ENCODE measurements around the gene LSM2. TPM values are rescaled to one million over a fixed set of nuclear protein-coding genes. Genes with fewer than 3 reads are reported as not detected.
"Not testable (repeated sequence)": the region's sequence is repeated elsewhere in the genome, so short reads cannot be mapped to it uniquely, and the experiment has no call there.

LSM2 gene
- polyA plus RNA-seq, 1 experiment = 34.2 TPM

DNA sequence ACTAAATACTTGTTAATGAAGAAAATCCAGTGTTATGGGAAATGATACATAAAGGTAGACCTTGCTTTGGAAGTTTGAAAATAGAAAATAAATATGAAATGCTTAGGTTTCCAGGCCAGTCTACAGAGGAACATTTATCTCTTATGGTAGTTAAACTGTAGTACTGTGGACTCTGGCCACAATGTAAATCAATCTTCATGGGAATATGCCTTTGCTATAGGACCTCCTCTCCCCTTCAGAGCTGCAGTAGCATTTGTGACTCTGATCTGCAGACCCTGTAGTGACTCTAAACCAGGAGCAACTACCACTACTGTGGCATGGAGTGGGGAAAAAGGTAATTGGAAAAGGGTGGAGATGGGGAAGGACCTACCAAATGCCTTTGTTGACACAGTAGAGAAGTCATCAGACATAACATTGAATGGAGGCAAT is 13.1 kb upstream of the LSM2 start:
- H3K9me3 ChIP-seq (ENCODE audit: control insufficient read depth, insufficient read depth, low read length) = no peaks in the 10 kb centered on the region; the same call in 1 of the 2 replicates
- POLR2A ChIA-PET = no interaction called here
- H3K27me3 ChIP-seq (ENCODE audit: control insufficient read depth, insufficient read depth, low read length) = no peaks in the 10 kb centered on the region
- CTCF ChIA-PET = interaction anchor here (0.6 kb wide), 1 partner anchor 10 kb away, joined by 7 read pairs; no protein-coding TSS in a partner anchor
- no peak for DNase-seq (ENCODE audit: low read depth, low spot score)
- no peak overlapping the region for H3K4me3 ChIP-seq (ENCODE audit: low read depth, low read length)
- TF ChIP-seq, protein P1, sequence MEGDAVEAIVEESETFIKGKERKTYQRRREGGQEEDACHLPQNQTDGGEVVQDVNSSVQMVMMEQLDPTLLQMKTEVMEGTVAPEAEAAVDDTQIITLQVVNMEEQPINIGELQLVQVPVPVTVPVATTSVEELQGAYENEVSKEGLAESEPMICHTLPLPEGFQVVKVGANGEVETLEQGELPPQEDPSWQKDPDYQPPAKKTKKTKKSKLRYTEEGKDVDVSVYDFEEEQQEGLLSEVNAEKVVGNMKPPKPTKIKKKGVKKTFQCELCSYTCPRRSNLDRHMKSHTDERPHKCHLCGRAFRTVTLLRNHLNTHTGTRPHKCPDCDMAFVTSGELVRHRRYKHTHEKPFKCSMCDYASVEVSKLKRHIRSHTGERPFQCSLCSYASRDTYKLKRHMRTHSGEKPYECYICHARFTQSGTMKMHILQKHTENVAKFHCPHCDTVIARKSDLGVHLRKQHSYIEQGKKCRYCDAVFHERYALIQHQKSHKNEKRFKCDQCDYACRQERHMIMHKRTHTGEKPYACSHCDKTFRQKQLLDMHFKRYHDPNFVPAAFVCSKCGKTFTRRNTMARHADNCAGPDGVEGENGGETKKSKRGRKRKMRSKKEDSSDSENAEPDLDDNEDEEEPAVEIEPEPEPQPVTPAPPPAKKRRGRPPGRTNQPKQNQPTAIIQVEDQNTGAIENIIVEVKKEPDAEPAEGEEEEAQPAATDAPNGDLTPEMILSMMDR (IDR thresholded peaks at IDR 0.05; ENCODE audit: low read depth, low read length) = no peak
- no peak overlapping the region for H3K27ac ChIP-seq (ENCODE audit: low read depth, low read length)

DNA sequence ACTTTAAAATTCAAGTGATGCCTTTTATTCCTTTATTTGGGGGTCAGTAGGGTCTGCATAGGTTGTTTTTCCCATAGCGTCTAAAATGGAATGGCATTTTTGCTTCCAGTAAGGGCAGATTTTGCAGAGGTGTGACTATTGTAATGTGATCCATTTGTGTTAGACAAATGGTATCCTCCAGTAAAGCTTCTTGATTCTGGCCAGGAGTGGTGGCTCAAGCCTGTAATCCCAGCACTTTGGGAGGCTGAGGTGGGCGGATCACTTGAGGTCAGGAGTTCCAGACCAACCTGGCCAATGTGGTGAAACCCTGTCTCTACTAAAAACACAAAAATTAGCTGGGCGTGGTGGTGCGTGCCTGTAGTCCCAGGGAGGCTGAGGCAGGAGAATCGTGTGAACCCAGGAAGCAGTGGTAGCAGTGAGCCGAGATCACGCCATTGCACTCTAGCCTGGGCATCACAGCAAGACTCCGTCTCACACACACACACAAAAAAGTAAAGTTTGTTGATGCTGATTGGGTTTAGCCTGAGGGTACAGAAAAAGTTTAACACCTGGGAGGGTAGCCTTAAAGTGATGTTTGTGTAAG is 11.3 kb upstream of the LSM2 start:
- peak overlapping the region; percentile 57 for H3K4me3 ChIP-seq (ENCODE audit: low read depth, low read length)
- H3K27ac ChIP-seq (ENCODE audit: low read depth, low read length); H3K9me3 ChIP-seq (ENCODE audit: control insufficient read depth, insufficient read depth, low read length); DNase-seq (ENCODE audit: low read depth, low spot score); H3K27me3 ChIP-seq (ENCODE audit: control insufficient read depth, insufficient read depth, low read length); CTCF ChIA-PET: not testable (repeated sequence)
- POLR2A ChIA-PET = interaction anchor here (0.8 to 1.1 kb wide), 2 partner anchors 9 to 11 kb away, joined by 3 read pairs; partner anchors contain the start of genes HSPA1B and LSM2

DNA sequence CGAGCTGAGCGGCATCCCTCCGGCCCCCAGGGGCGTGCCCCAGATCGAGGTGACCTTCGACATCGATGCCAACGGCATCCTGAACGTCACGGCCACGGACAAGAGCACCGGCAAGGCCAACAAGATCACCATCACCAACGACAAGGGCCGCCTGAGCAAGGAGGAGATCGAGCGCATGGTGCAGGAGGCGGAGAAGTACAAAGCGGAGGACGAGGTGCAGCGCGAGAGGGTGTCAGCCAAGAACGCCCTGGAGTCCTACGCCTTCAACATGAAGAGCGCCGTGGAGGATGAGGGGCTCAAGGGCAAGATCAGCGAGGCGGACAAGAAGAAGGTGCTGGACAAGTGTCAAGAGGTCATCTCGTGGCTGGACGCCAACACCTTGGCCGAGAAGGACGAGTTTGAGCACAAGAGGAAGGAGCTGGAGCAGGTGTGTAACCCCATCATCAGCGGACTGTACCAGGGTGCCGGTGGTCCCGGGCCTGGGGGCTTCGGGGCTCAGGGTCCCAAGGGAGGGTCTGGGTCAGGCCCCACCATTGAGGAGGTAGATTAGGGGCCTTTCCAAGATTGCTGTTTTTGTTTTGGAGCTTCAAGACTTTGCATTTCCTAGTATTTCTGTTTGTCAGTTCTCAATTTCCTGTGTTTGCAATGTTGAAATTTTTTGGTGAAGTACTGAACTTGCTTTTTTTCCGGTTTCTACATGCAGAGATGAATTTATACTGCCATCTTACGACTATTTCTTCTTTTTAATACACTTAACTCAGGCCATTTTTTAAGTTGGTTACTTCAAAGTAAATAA is 10.6 kb upstream of the LSM2 start:
- DNase-seq (ENCODE audit: low read depth, low spot score); H3K27ac ChIP-seq (ENCODE audit: low read depth, low read length); CTCF ChIA-PET: not testable (repeated sequence)

DNA sequence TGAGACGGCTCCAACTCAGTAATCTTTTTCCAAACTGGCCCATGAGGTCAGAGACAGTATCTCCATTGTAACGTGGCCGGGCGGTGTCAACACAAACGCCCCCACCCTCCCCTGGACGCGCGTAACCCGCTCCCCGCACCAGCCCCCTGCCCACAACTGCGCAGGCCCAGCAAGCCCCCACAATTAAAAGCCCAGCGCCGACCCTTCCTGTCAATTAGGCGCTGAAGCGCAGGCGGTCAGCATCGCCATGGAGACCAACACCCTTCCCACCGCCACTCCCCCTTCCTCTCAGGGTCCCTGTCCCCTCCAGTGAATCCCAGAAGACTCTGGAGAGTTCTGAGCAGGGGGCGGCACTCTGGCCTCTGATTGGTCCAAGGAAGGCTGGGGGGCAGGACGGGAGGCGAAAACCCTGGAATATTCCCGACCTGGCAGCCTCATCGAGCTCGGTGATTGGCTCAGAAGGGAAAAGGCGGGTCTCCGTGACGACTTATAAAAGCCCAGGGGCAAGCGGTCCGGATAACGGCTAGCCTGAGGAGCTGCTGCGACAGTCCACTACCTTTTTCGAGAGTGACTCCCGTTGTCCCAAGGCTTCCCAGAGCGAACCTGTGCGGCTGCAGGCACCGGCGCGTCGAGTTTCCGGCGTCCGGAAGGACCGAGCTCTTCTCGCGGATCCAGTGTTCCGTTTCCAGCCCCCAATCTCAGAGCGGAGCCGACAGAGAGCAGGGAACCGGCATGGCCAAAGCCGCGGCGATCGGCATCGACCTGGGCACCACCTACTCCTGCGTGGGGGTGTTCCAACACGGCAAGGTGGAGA is 8.5 kb upstream of the LSM2 start, which contains the start of the genes HSPA1A and HSPA1L:
HSPA1A (plus strand) TSS at position 519 of the 814 bp plus-strand sequence; CDS start at position 733, 214 bp downstream.
HSPA1L (minus strand) TSS at position 259 of the 814 bp plus-strand sequence. CDS start 3,311 bp downstream, outside the sequence.
- DNase-seq (ENCODE audit: low read depth, low spot score) = peak; percentile 85
- Histone ChIP-seq H3K27me3 (ENCODE audit: control insufficient read depth, insufficient read depth, low read length) (no peaks in the 10 kb centered on the region), H3K9me3 (ENCODE audit: control insufficient read depth, insufficient read depth, low read length) (no peaks in the 10 kb centered on the region; the same call in 1 of the 2 replicates), H3K27ac (ENCODE audit: low read depth, low read length) (peak within 1 kb of the TSS; percentile 92), H3K4me3 (ENCODE audit: low read depth, low read length) (peak within 1 kb of the TSS; percentile 83)
- POLR2A ChIA-PET = interaction anchor here (0.7 to 2.2 kb wide), 17 partner anchors 9 to 155 kb away, joined by 3 to 53 read pairs (median 3); partner anchors contain the start of genes C6orf47, CLIC1, DDAH2 and HSPA1B
- TF ChIP-seq, protein P1 (IDR thresholded peaks at IDR 0.05; ENCODE audit: low read depth, low read length) = no peak
- CTCF ChIA-PET = interaction anchor here (0.6 to 1.8 kb wide), 4 partner anchors 9 to 77 kb away, joined by 3 to 8 read pairs (median 5); partner anchors contain the start of gene LSM2

More for the DNA sequence above, 10.6 kb upstream of the LSM2 start:
- POLR2A ChIA-PET = interaction anchor here (1.1 kb wide), 1 partner anchor 10 kb away, joined by 3 read pairs; the partner anchor contains the start of gene LSM2
- not testable (repeated sequence) for H3K9me3 ChIP-seq (ENCODE audit: control insufficient read depth, insufficient read depth, low read length); H3K27me3 ChIP-seq (ENCODE audit: control insufficient read depth, insufficient read depth, low read length)
- peak overlapping the region; percentile 57 for H3K4me3 ChIP-seq (ENCODE audit: low read depth, low read length)

DNA sequence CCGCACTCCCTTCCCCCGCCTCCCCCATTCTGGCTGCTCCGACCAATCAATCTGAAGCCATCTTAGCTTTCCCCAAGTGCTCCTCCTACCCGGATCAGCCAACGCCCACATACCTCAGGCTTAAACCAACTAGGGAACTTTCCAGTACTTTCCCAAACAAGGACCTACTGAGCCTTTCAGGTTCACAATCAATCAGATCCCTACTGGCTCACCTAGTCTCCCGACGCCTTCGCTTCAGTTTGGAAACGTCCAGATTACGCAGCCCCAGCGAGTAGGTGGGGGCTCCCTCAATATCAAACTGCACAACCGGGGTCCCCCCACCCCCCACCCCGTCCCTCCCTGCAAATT is 7.9 kb upstream of the LSM2 start:
- Histone ChIP-seq H3K27ac (ENCODE audit: low read depth, low read length) (peak overlapping the region; percentile 92), H3K4me3 (ENCODE audit: low read depth, low read length) (peak overlapping the region; percentile 65), H3K27me3 (ENCODE audit: control insufficient read depth, insufficient read depth, low read length) (no peaks in the 10 kb centered on the region), H3K9me3 (ENCODE audit: control insufficient read depth, insufficient read depth, low read length) (no peaks in the 10 kb centered on the region; the same call in 1 of the 2 replicates)
- DNase-seq (ENCODE audit: low read depth, low spot score) = peak; percentile 93
- ChIA-PET CTCF (interaction anchor here (0.5 to 1.8 kb wide), 4 partner anchors 15 to 77 kb away, joined by 3 to 8 read pairs (median 4); no protein-coding TSS in a partner anchor), POLR2A (interaction anchor here (0.7 to 2.2 kb wide), 18 partner anchors 8 to 278 kb away, joined by 3 to 53 read pairs (median 4); partner anchors contain the start of genes C6orf47, CLIC1, DDAH2 and HSPA1B)
- TF ChIP-seq, protein P1 (IDR thresholded peaks at IDR 0.05; ENCODE audit: low read depth, low read length) = no peak
